AG04450 (cell line): ENCODE results near the gene OR5AK2. TPM values are rescaled to one million over a fixed set of nuclear protein-coding genes. Genes with fewer than 3 reads are reported as not detected.

ENCODE experiments used
- CTCF ChIA-PET: fragments of 300-600, 350-600 bp; formaldehyde crosslinking; extraction: SDS; loops from one replicate; lab custom pipeline; 2022; ENCODE audit warnings: antibody characterized with exemption, inconsistent platforms; lab: Charles Lee
- POLR2A ChIA-PET: fragments of 350-600 bp; formaldehyde crosslinking; extraction: SDS; loops from one replicate; lab custom pipeline; 2021; ENCODE audit warnings: antibody characterized with exemption, inconsistent platforms; lab: Yijun Ruan, JAX
- DNase-seq: peaks from one replicate; pipeline ENCODE4 v3.0.0-alpha.2; 2011; ENCODE audit warnings: low read depth, low spot score
- H3K27ac ChIP-seq: one replicate; pipeline ENCODE4 v1.5.1; 2012; ENCODE audit warnings: low read depth, low read length, control low read depth
- H3K27me3 ChIP-seq: one replicate; pipeline ENCODE4 v1.6.0; 2012; ENCODE audit warnings: low read length; ENCODE audit not compliant: control insufficient read depth, insufficient read depth
- H3K4me3 ChIP-seq: 2 replicates; pipeline ENCODE4 v1.5.1; 2011; ENCODE audit warnings: mild to moderate bottlenecking, low read depth, low read length, control low read depth
- H3K9me3 ChIP-seq: 2 replicates; pipeline ENCODE4 v1.5.1; 2012; ENCODE audit warnings: low read length; ENCODE audit not compliant: control insufficient read depth, insufficient read depth
- polyA plus RNA-seq: library from polyadenylated mRNA; depleted of rRNA; stranded (reverse); fragments of >200 nt; gene quantifications from 2 replicates; pipeline ENCODE4 v1.2.3, GENCODE V29; 2011
- TF ChIP-seq, protein P1 (sequence below): IDR thresholded peaks from 2 replicates; pipeline ENCODE4 v1.5.1; 2011; ENCODE audit warnings: low read depth, low read length, control low read depth, inconsistent platforms

Gene OR5AK2
- polyA plus RNA-seq, 1 experiment = not detected

- DNase-seq = no peak
- H3K27ac ChIP-seq = no peak overlapping the region
- no peak overlapping the region for H3K4me3 ChIP-seq
- POLR2A ChIA-PET = no interaction called here
- no peaks in the 10 kb centered on the region for H3K9me3 ChIP-seq
- CTCF ChIA-PET = interaction anchor here (0.6 kb wide), 2 partner anchors 527 to 1763 kb away, joined by 3 to 6 read pairs; no protein-coding TSS in a partner anchor
- TF ChIP-seq, protein P1, sequence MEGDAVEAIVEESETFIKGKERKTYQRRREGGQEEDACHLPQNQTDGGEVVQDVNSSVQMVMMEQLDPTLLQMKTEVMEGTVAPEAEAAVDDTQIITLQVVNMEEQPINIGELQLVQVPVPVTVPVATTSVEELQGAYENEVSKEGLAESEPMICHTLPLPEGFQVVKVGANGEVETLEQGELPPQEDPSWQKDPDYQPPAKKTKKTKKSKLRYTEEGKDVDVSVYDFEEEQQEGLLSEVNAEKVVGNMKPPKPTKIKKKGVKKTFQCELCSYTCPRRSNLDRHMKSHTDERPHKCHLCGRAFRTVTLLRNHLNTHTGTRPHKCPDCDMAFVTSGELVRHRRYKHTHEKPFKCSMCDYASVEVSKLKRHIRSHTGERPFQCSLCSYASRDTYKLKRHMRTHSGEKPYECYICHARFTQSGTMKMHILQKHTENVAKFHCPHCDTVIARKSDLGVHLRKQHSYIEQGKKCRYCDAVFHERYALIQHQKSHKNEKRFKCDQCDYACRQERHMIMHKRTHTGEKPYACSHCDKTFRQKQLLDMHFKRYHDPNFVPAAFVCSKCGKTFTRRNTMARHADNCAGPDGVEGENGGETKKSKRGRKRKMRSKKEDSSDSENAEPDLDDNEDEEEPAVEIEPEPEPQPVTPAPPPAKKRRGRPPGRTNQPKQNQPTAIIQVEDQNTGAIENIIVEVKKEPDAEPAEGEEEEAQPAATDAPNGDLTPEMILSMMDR = no peak
- no peaks in the 10 kb centered on the region for H3K27me3 ChIP-seq
Observed at GRCh38 chr11:56967726-56968125, 21.0 kb upstream of the OR5AK2 start.

DNA sequence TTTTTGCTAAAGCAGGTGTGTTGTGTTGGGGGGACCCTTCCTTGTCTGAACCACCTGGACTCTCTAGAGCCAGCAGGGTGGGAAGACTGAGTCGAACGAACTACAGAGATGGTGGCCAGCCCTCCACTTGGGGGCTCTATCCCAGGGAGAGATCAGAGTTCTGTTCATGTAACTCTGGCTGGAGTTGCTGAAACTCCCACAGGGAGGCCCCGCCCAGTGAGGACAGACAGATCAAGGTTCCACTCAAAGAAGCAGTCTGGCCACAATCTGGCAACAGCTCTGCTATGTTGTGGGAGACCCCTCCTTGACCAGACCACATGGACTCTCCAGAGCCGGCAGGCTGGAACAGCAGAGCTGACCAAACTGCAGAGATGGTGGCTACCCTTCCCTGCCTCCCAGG is 20.2 kb upstream of the OR5AK2 start:
- Histone ChIP-seq H3K9me3 (no peaks in the 10 kb centered on the region), H3K4me3 (no peak overlapping the region), H3K27ac (no peak overlapping the region), H3K27me3 (no peaks in the 10 kb centered on the region)
- ChIA-PET POLR2A (no interaction called here), CTCF (no interaction called here)
- no peak for DNase-seq
- TF ChIP-seq, protein P1 = no peak

GRCh38 chr11:56977314-56977713 is 11.4 kb upstream of the OR5AK2 start:
- ChIA-PET POLR2A (no interaction called here), CTCF (no interaction called here)
- H3K9me3 ChIP-seq = no peaks in the 10 kb centered on the region
- DNase-seq = no peak
- no peak overlapping the region for H3K27ac ChIP-seq
- H3K27me3 ChIP-seq = no peaks in the 10 kb centered on the region
- TF ChIP-seq, protein P1 = no peak
- no peak overlapping the region for H3K4me3 ChIP-seq

DNA sequence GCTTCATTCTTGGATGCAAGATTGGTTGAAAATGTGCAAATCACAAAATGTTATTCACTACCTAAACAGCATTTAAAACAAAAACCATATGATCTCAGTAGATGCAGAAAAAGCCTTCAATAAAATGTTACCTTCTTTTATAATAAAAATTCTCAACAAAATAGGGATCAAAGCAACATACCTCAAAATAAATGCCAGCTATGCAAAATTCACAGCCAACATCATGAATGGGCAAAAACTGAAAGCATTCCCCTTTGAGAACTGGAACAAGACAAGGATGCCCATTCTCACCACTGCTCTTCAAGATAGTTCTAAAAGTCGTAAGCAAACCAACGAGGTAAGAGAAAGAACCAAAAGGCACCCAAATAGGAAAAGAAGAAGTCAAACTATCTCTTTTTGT is 2.0 kb downstream of the OR5AK2 start:
- no peak overlapping the region for H3K27ac ChIP-seq
- TF ChIP-seq, protein P1 = no peak
- no peaks in the 10 kb centered on the region for H3K9me3 ChIP-seq
- POLR2A ChIA-PET = no interaction called here
- no peaks in the 10 kb centered on the region for H3K27me3 ChIP-seq
- H3K4me3 ChIP-seq = no peak overlapping the region
- no peak for DNase-seq
- CTCF ChIA-PET = interaction anchor here (2.8 kb wide), 1 partner anchor 259 kb away, joined by 10 read pairs; no protein-coding TSS in a partner anchor

GRCh38 chr11:56994532-56994931 is 5.8 kb downstream of the OR5AK2 start:
- Histone ChIP-seq H3K9me3 (no peaks in the 10 kb centered on the region), H3K27me3 (no peaks in the 10 kb centered on the region), H3K27ac (no peak overlapping the region), H3K4me3 (no peak overlapping the region)
- ChIA-PET POLR2A (no interaction called here), CTCF (no interaction called here)
- TF ChIP-seq, protein P1 = no peak
- DNase-seq = no peak
